Measurements from ENCODE around the gene SYT11.

DNA sequence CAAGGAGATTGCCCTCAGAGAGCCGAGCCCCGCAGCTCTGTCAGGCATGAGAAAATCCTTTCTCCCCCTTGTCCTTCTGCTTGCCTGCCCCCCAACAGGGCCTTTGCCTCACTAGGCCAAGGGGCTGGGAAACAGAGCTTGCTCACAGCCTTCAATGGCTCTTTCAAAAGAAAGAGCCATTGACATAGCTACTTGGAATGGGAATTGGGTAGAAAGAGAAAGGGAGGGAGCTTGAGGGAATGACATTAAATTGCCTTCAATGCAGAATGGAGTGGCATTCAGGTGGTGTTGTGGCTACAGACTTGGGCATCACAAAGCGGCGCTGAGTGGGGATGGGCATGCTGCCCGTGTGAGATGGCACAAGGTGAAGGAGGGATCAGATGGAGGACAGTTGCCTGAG lies 13.2 kb downstream of the SYT11 start:
- TF ChIP-seq, protein P1, sequence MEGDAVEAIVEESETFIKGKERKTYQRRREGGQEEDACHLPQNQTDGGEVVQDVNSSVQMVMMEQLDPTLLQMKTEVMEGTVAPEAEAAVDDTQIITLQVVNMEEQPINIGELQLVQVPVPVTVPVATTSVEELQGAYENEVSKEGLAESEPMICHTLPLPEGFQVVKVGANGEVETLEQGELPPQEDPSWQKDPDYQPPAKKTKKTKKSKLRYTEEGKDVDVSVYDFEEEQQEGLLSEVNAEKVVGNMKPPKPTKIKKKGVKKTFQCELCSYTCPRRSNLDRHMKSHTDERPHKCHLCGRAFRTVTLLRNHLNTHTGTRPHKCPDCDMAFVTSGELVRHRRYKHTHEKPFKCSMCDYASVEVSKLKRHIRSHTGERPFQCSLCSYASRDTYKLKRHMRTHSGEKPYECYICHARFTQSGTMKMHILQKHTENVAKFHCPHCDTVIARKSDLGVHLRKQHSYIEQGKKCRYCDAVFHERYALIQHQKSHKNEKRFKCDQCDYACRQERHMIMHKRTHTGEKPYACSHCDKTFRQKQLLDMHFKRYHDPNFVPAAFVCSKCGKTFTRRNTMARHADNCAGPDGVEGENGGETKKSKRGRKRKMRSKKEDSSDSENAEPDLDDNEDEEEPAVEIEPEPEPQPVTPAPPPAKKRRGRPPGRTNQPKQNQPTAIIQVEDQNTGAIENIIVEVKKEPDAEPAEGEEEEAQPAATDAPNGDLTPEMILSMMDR (IDR thresholded peaks at IDR 0.05; ENCODE audit: poor library complexity), result no peak
- no peak for TF ChIP-seq EZH2phosphoT487 (IDR thresholded peaks at IDR 0.05; ENCODE audit: low read depth, severe bottlenecking, unreplicated experiment)
